Skeletal muscle satellite cell (primary cell): ENCODE results near the gene PTPA. TPM values are rescaled to one million over a fixed set of nuclear protein-coding genes. Genes with fewer than 3 reads are reported as not detected.

Experiments used
- H3K27me3 ChIP-seq: 2 replicates; pipeline ENCODE4 v1.7.0; 2013; ENCODE audit warnings: low read length; ENCODE audit not compliant: control insufficient read depth, insufficient read depth
- H3K36me3 ChIP-seq: 2 replicates; pipeline ENCODE4 v1.7.0; 2013; ENCODE audit warnings: mild to moderate bottlenecking, control low read depth, low read length; ENCODE audit not compliant: insufficient read depth
- H3K4me1 ChIP-seq: 2 replicates; pipeline ENCODE4 v1.7.0; 2013; ENCODE audit warnings: low read length; ENCODE audit not compliant: control insufficient read depth, insufficient read depth
- H3K4me2 ChIP-seq: 2 replicates; pipeline ENCODE4 v1.7.0; 2013; ENCODE audit warnings: mild to moderate bottlenecking, low read length
- H3K4me3 ChIP-seq: 2 replicates; pipeline ENCODE4 v1.7.0; 2013; ENCODE audit warnings: low read length
- H3K9ac ChIP-seq: 2 replicates; pipeline ENCODE4 v1.7.0; 2013; ENCODE audit warnings: mild to moderate bottlenecking, low read depth, low read length, moderate library complexity
- H3K9me3 ChIP-seq: replicated peaks from 2 replicates; pipeline ENCODE4 v1.7.0; 2013; ENCODE audit warnings: mild to moderate bottlenecking, control low read depth, low read length
- total RNA-seq: library from RNA; depleted of rRNA; stranded (reverse); fragments of >200 nt; gene quantifications from 2 replicates; pipeline ENCODE4 v1.2.3, GENCODE V29; 2012; rRNA removed

PTPA gene
- 55.5 and 60.7 TPM in 2 replicates for total RNA-seq

DNA sequence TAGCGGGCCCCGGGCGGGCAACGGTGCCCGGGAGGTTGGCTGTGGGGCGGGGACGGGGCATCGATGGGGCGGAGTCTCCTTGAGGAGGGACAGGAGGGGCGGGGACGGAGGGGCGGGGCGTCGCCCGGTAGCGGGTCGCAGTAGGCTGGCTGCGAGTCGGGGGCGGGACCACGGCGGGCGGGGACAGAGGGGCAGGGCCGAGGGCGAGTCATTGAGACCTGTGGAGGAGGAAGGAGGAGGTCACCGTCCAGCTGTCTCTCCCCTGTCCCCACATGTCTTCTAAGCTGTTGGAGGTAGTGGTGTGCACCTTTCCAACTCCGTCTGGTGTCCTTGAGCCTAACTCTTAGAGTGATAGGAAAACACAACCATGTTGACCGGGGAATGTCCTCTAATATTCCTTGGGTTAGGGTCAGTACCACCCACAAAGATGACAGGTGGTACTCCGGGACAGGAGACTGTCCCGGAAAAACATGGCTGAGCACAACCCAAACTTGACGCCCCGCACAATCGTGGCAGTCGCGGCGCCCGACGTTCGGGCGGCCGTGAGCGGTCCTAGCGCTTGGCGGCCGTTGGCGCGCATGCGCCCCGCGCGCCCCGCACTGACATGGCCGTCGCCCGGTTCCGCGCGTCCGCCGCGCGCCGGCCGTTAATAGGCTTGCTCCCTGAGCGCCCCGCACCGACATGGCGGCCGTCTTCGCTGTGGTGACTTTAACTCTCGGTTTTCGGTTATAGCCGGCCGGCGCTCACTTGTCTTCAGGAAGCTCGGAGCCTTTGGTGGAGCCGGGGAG is at the start of gene PTPA, which contains the start of gene CRAT:
Gene PTPA, plus strand, starts transcription at position 676 of the 788 bp plus-strand sequence. CDS start 186 bp downstream, outside the sequence.
Gene CRAT, minus strand, starts transcription at position 54 of the 788 bp plus-strand sequence. CDS start 284 bp downstream, outside the sequence.
- H3K4me2 ChIP-seq: peak within 1 kb of the TSS; percentile 99
- H3K4me1 ChIP-seq: peaks cover 20% of the 10 kb centered on the region
- no peaks in the 10 kb centered on the region for H3K27me3 ChIP-seq
- H3K9me3 ChIP-seq: no peaks in the 10 kb centered on the region
- peak within 1 kb of the TSS; percentile 95 for H3K4me3 ChIP-seq
- peak within 1 kb of the TSS; percentile 90 for H3K9ac ChIP-seq
- peaks cover 5% of the 10 kb centered on the region for H3K36me3 ChIP-seq

DNA sequence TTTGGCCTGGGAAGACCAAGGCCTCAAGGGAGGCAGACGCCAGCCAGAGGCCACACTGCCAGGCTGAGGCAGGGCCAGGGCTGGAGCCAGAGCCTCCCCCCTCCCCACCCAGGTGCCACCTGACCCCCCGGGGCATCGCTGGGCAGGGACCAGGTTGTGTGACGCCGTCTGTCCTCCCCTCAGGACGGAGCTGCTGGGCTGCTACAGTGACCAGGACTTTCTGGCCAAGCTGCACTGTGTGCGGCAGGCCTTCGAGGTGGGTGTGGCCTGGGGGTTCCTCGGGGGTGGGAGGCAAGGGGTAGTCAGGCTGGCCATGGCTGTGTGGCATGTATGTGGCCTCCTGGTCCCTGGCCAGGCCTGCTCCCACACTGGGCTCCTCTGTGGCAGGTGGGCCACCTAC is 48.2 kb upstream of the PTPA start:
- Histone ChIP-seq H3K36me3 (peaks cover 29% of the 10 kb centered on the region), H3K27me3 (no peaks in the 10 kb centered on the region), H3K4me2 (no peak overlapping the region), H3K9me3 (no peaks in the 10 kb centered on the region), H3K4me3 (no peak overlapping the region), H3K9ac (no peak overlapping the region), H3K4me1 (peaks cover 19% of the 10 kb centered on the region)

DNA sequence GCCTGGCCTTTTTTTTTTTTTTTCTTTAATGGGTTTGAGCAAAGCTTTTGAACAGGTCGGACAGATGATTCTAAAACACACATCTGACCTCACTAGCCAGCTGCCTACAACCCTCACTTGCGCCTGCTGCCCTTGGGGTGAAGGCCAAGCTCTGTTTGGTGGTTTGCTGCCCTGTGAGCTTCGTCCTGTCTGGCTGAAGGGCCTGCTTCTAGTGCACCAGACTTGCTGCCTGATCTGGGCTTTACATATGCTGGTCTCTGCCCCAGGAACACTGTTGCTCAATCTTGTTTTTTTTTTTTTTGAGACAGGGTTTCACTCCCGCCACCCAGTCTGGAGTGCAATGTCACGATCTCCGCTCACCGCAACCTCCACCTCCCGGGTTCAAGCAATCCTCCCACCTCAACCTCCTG is 46.7 kb upstream of the PTPA start:
- no peaks in the 10 kb centered on the region for H3K9me3 ChIP-seq
- H3K4me2 ChIP-seq: no peak overlapping the region
- H3K4me3 ChIP-seq: no peak overlapping the region
- no peak overlapping the region for H3K9ac ChIP-seq
- H3K4me1 ChIP-seq: peaks cover 6% of the 10 kb centered on the region
- H3K36me3 ChIP-seq: peaks cover 38% of the 10 kb centered on the region
- no peaks in the 10 kb centered on the region for H3K27me3 ChIP-seq

DNA sequence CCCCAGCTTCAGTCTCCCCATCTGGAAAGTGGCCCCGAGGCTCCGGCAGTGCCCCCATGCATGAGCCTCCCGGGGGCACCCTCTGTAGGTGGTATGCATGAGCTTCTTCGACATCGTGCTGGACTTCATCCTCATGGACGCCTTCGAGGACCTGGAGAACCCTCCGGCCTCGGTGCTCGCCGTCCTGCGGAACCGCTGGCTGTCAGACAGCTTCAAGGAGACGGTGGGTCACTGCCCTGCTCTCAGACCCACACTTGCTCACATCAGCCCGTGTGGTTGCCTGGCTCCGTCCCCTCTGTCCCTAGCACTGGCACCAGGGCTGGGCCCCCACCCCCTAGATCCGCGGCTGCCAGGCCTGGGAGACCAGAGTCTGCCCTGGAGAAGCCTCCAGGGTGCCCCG is 43.1 kb upstream of the PTPA start:
- Histone ChIP-seq H3K4me1 (no peaks in the 10 kb centered on the region), H3K4me2 (no peak overlapping the region), H3K9me3 (no peaks in the 10 kb centered on the region), H3K36me3 (peaks cover 34% of the 10 kb centered on the region), H3K9ac (no peak overlapping the region), H3K4me3 (no peak overlapping the region), H3K27me3 (no peaks in the 10 kb centered on the region)

DNA sequence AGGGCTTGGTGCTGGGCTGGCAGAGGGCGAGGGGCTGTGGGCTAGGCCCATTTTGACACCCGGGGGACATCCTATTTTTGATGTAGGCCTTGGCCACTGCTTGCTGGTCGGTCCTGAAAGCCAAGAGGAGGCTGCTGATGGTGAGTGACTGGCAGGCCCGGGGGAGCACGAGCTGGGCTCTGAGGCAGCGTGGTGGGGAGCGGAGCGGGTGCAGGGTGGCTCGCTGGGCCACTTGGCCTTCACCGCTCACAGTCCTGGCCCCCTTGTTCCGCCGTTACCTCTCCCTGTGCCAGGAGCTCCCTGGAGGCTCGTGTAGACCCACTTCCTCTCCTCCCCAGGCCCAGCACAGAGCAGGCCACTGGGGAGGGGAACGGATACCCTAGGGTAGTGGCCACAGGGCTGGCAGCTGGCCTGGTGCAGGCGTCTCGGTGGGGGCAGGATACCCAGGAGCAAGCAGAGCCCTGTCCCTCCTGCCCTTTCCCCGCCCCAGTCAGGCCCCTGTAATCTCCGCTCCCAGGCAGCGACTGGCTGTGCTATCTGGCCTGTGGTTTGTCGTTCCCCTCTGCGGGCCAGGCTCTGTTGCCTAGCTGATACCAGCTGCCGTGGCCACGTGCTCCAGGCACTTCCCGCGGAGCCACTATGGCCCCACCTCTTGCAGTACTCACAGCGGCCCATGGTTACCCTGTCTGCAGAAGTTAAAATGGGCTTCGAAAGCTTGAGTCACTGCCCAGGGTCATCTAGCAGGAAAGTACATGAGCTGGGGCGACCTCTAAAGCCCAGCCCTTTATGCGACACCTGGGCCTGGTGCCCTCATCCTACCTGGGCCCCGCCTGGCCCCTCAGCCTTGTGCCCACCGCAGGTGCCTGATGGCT is 42.0 kb upstream of the PTPA start:
- Histone ChIP-seq H3K4me2 (no peak overlapping the region), H3K9ac (no peak overlapping the region), H3K4me3 (no peak overlapping the region), H3K36me3 (peaks cover 28% of the 10 kb centered on the region), H3K4me1 (no peaks in the 10 kb centered on the region), H3K9me3 (no peaks in the 10 kb centered on the region), H3K27me3 (no peaks in the 10 kb centered on the region)

DNA sequence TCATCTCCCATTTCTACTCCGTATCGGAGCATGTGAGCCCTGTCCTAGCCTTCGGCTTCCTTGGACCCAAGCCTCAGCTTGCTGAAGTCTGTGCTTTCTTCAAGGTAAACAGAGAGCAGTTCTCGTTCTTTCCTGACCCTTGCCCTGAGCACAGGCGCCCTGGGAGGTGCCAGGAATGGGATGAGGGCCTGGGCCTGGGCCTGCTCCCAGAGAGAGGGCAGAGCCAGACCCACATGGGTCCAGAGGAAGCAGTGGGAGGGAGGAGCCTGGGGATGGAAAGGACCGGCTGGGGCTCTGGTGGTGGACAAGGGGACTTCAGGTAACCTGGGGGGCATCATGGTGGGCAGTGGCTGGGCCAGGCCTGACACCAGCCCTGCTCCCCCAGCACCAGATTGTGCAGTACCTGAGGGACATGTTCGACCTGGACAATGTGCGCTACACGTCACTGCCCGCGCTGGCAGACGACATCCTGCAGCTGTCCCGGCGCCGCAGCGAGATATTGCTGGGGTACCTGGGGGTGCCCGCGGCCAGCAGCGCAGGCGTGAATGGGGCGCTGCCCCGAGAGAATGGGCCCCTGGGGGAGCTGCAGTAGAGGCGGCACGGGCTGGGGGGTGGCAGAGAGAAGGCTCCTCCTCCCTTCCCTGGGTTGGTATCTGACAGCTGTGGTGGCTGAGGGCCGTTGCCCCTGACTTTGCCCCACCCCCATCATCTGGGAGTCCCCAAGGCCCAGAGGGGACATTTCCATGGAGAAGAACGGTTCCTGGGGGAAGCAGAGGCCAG is 41.2 kb upstream of the PTPA start:
- H3K9ac ChIP-seq: no peak overlapping the region
- no peaks in the 10 kb centered on the region for H3K27me3 ChIP-seq
- H3K4me2 ChIP-seq: no peak overlapping the region
- H3K4me3 ChIP-seq: no peak overlapping the region
- H3K4me1 ChIP-seq: no peaks in the 10 kb centered on the region
- H3K9me3 ChIP-seq: no peaks in the 10 kb centered on the region
- H3K36me3 ChIP-seq: peaks cover 28% of the 10 kb centered on the region

DNA sequence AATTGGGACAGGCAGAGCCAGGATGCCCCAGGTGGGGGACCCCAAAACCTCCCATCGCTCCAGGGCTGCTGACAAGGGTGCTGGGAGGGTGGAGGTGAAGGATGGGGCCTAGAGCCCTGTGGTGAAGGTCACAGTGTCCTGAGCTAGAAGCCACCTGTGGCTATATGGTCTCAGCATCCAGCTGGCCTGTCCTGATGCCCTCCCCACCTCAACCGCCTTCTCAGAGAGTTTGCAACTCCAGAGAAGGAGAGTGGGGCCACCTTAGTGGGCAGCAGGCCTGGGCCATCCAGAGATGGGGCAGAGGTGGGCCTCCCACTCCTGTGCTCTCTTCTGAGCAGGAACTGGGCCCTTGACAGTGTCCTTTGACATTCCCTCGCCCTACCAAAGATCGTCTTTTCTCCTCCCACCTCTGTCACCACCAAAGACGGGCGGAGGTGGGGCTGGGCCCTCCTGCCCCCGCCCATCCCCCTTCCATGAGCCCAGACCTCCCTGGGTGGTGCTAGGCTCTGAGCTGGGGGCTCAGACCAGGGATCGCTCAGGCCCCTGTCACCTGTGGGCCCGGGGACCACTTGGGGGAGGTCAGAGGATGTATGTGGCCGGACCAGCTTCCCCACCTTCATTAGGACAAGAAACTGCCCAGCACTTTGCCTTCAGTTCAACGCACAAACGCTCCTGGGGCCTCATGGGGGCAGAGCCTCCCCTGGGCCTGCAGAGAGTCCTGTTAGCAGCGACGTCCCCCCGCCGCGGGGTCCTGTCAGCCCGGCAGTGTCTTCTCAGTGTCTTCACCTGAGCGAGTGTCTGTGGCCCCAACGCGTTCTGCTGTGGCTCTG is 40.3 kb upstream of the PTPA start:
- Histone ChIP-seq H3K27me3 (no peaks in the 10 kb centered on the region), H3K9ac (no peak overlapping the region), H3K4me1 (no peaks in the 10 kb centered on the region), H3K4me3 (no peak overlapping the region), H3K9me3 (no peaks in the 10 kb centered on the region), H3K36me3 (peaks cover 20% of the 10 kb centered on the region), H3K4me2 (no peak overlapping the region)

DNA sequence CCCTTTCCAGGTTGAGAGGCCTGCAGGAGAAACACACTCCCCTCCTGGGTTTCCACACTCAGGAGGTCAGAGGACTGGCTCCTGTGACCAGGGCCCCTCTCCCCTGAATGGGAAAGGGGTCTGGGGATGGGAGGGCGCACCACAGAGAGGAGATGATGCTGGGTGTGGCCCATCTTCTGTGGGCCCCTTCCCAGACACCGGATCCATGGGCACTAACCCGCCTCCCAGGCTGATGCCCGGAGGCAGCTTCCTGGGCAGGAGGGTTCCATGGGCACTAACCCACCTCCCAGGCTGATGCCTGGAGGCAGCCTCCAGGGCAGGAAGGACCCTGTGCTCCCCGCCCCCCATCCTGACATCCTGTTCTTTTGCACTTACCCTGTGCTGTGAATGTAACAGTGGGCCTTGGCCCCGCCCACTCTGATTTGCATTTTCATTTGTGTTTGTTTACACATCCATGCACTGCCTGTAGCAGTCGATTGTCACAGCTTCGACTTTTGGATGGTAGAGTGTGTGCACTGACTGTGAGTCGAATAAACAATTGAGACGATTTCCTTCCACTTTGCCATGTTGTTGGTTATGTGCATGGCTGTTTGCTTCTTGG is 39.6 kb upstream of the PTPA start:
- no peak overlapping the region for H3K4me3 ChIP-seq
- no peak overlapping the region for H3K9ac ChIP-seq
- H3K4me2 ChIP-seq: no peak overlapping the region
- H3K9me3 ChIP-seq: no peaks in the 10 kb centered on the region
- no peaks in the 10 kb centered on the region for H3K4me1 ChIP-seq
- H3K27me3 ChIP-seq: no peaks in the 10 kb centered on the region
- H3K36me3 ChIP-seq: peaks cover 20% of the 10 kb centered on the region

DNA sequence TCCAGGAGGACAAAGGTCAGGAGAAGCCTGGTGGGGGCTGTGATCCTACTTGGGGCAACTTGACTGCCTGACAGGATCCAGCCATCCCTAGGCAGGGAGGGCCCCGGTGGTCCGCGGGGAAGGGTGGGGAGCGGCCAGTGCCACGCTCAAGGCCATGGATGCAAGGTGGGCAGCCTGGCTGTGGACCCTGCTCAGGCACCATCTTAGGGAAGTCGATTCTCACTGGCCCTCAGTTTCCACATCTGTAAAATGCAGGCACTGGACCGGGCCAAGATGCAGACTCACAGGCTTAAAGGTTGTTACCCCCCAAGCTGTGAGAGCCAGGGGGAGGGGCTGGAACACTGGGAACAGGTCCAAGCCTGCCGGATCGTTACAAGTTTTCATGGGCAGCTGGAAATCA is 39.0 kb upstream of the PTPA start:
- H3K4me3 ChIP-seq: no peak overlapping the region
- no peaks in the 10 kb centered on the region for H3K27me3 ChIP-seq
- no peaks in the 10 kb centered on the region for H3K4me1 ChIP-seq
- no peaks in the 10 kb centered on the region for H3K9me3 ChIP-seq
- no peak overlapping the region for H3K4me2 ChIP-seq
- H3K36me3 ChIP-seq: peaks cover 18% of the 10 kb centered on the region
- no peak overlapping the region for H3K9ac ChIP-seq

DNA sequence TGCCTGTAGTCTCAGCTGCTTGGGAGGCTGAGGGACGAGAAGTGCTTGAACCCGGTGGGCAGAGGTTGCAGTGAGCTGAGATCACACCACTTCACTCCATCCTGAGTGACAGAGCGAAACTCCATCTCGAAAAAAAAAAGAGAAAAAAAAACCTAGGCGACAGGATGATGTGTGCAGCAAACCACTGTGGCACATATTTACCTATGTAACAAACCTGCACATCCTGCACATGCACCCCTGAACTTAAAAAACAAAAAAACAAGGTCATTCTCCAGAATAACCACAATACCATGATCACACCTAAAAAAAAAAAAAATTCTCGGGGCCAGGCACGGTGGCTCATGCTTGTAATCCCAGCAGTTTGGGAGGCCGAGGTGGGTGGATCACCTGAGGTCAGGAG is 37.8 kb upstream of the PTPA start:
- H3K4me1 ChIP-seq: no peaks in the 10 kb centered on the region
- H3K36me3 ChIP-seq: peaks cover 6% of the 10 kb centered on the region
- H3K9me3 ChIP-seq: no peaks in the 10 kb centered on the region
- H3K9ac ChIP-seq: no peak overlapping the region
- H3K27me3 ChIP-seq: no peaks in the 10 kb centered on the region
- H3K4me3 ChIP-seq: no peak overlapping the region
- no peak overlapping the region for H3K4me2 ChIP-seq
